GM12878 (cell line): Measurements from ENCODE around the gene PTPRN2. TPM values are rescaled to one million over a fixed set of nuclear protein-coding genes. Genes with fewer than 3 reads are reported as not detected.

ENCODE experiments used
- ATAC-seq: fragments of 200-7000 bp; cut with Tn5 transposase; 3 replicates; pipeline ENCODE4 v1.9.1; 2020; ENCODE audit warnings: mild to moderate bottlenecking, moderate library complexity
- BruUV-seq: library from RNA; stranded (reverse); fragments of 400-500 nt; replicated peaks from 2 replicates; lab custom pipeline; 2021; lab: Mats Ljungman, UMichigan
- CTCF ChIA-PET: fragments of 300-600 bp; sonication (Branson Sonifier 250); formaldehyde crosslinking; extraction: SDS; loops from one replicate; lab custom pipeline; 2021; ENCODE audit warnings: inconsistent platforms; lab: Yijun Ruan, JAX
- POLR2A ChIA-PET: fragments of 350-600 bp; formaldehyde crosslinking; extraction: SDS; loops from one replicate; lab custom pipeline; 2021; ENCODE audit warnings: inconsistent platforms; lab: Charles Lee
- RAD21 ChIA-PET: fragments of 300-600 bp; sonication (Branson Sonifier 250); formaldehyde crosslinking; loops from one replicate; lab custom pipeline; 2023; ENCODE audit warnings: antibody characterized with exemption; ENCODE audit not compliant: unreplicated experiment; lab: Charles Lee
- SMC1A ChIA-PET: fragments of 300-600 bp; sonication (Branson Sonifier 250); formaldehyde crosslinking; loops from one replicate; lab custom pipeline; 2023; ENCODE audit not compliant: unreplicated experiment, uncharacterized antibody; lab: Charles Lee
- DNase-seq: peaks from one replicate; pipeline ENCODE4 v3.0.0-alpha.2; 2011; ENCODE audit warnings: low read depth, low spot score
- FAIRE-seq: peaks from 3 replicates; lab custom pipeline; 2011; peaks lifted over from hg19 to GRCh38; lab: Jason Lieb, UNC
- H2AFZ ChIP-seq: 2 replicates; pipeline ENCODE4 v1.6.0; 2011; ENCODE audit warnings: low read depth, low read length, control low read depth; ENCODE audit not compliant: control insufficient read depth
- H3K27ac ChIP-seq: 2 replicates; pipeline ENCODE4 v1.5.1; 2011; ENCODE audit warnings: control low read depth; ENCODE audit not compliant: control insufficient read depth, insufficient read depth
- H3K27me3 ChIP-seq, 2 experiments: replicated peaks in 1 of 2; 2 replicates each; pipeline versions ENCODE4 v1.6.0 to v1.6.1; 2011; ENCODE audit warnings: low read length in 1 of 2; ENCODE audit not compliant: control insufficient read depth in 2 of 2, insufficient read depth in 2 of 2
- H3K36me3 ChIP-seq, 2 experiments: 2 replicates each; pipeline ENCODE4 v1.5.1; 2011; ENCODE audit warnings: low read length in 1 of 2; ENCODE audit not compliant: control insufficient read depth in 2 of 2, insufficient read depth in 2 of 2
- H3K4me1 ChIP-seq: 2 replicates; pipeline ENCODE4 v1.6.1; 2011; ENCODE audit warnings: mild to moderate bottlenecking, low read length, moderate library complexity, mixed read lengths; ENCODE audit not compliant: control insufficient read depth, insufficient read depth
- H3K4me2 ChIP-seq: 2 replicates; pipeline ENCODE4 v1.6.0; 2011; ENCODE audit warnings: control low read depth; ENCODE audit not compliant: control insufficient read depth, insufficient read depth
- H3K4me3 ChIP-seq: fragments of 200-600 bp; sonication (generic); 2 replicates; pipeline ENCODE4 v1.5.1; 2016
- H3K79me2 ChIP-seq: 2 replicates; pipeline ENCODE4 v1.6.0; 2011; ENCODE audit warnings: low read length; ENCODE audit not compliant: control insufficient read depth, insufficient read depth
- H3K9ac ChIP-seq: 2 replicates; pipeline ENCODE4 v1.8.0; 2011; ENCODE audit warnings: low read length, control low read depth, mixed read lengths; ENCODE audit not compliant: control insufficient read depth, insufficient read depth
- H3K9me3 ChIP-seq: replicated peaks from 3 replicates; pipeline ENCODE4 v1.5.1; 2011; ENCODE audit warnings: mild to moderate bottlenecking, low read length; ENCODE audit not compliant: control insufficient read depth, insufficient read depth
- H4K20me1 ChIP-seq: 2 replicates; pipeline ENCODE4 v1.6.0; 2011; ENCODE audit not compliant: control insufficient read depth, insufficient read depth
- ATF3 ChIP-seq: IDR thresholded peaks from 2 replicates; pipeline ENCODE4 v1.6.1; 2011; ENCODE audit warnings: low read depth, mild to moderate bottlenecking, low read length, moderate library complexity, borderline replicate concordance; ENCODE audit errors: extremely low read depth
- CHD2 ChIP-seq: IDR thresholded peaks from 2 replicates; pipeline ENCODE4 v1.6.1; 2011; ENCODE audit warnings: low read depth, low read length, improper control_type of control experiment, borderline replicate concordance
- DPF2 ChIP-seq: fragments of 450-650 bp; IDR thresholded peaks from 2 replicates; pipeline ENCODE4 v1.6.1; 2017; ENCODE audit warnings: mild to moderate bottlenecking
- EZH2 ChIP-seq: IDR thresholded peaks from 2 replicates; pipeline ENCODE4 v1.6.1; 2012; ENCODE audit warnings: low read depth, mild to moderate bottlenecking, control low read depth, inconsistent platforms, low read length, borderline replicate concordance; ENCODE audit not compliant: control insufficient read depth
- JUND ChIP-seq: IDR thresholded peaks from 2 replicates; pipeline ENCODE4 v1.6.1; 2012; ENCODE audit warnings: low read depth, mild to moderate bottlenecking, low read length, improper control_type of control experiment, moderate library complexity
- MEF2A ChIP-seq: IDR thresholded peaks from 2 replicates; pipeline ENCODE4 v1.6.1; 2011; ENCODE audit warnings: low read depth, mild to moderate bottlenecking, low read length, moderate library complexity; ENCODE audit not compliant: insufficient read depth
- NR2F1 ChIP-seq: fragments of 450-650 bp; conservative IDR thresholded peaks from 2 replicates; pipeline ENCODE4 v1.6.1; 2017; ENCODE audit warnings: mild to moderate bottlenecking
- RB1 ChIP-seq: fragments of 450-650 bp; formaldehyde crosslinking; IDR thresholded peaks from 2 replicates; pipeline ENCODE4 v1.6.1; 2017; ENCODE audit warnings: mild to moderate bottlenecking, borderline replicate concordance
- SKIL ChIP-seq: fragments of 450-650 bp; IDR thresholded peaks from 2 replicates; pipeline ENCODE4 v1.6.1; 2017; ENCODE audit warnings: mild to moderate bottlenecking, low read depth, inconsistent platforms; ENCODE audit not compliant: poor library complexity, severe bottlenecking
- SREBF2 ChIP-seq: IDR thresholded peaks from 2 replicates; pipeline ENCODE4 v1.6.1; 2012; ENCODE audit warnings: mild to moderate bottlenecking, low read length
- TARDBP ChIP-seq: IDR thresholded peaks from 2 replicates; pipeline ENCODE4 v1.6.1; 2016; ENCODE audit warnings: borderline replicate concordance
- ZNF217 ChIP-seq: fragments of 450-650 bp; IDR thresholded peaks from 2 replicates; pipeline ENCODE4 v1.6.1; 2017; ENCODE audit warnings: antibody characterized with exemption, mild to moderate bottlenecking
- WGBS: methylation state at CpG from one replicate; pipeline ENCODE4 v1.1.6; 2016; ENCODE audit warnings: low lambda C conversion rate; ENCODE audit not compliant: insufficient replicate concordance, insufficient coverage; ENCODE audit errors: missing lambda C conversion rate; 5-methylcytosine and 5-hydroxymethylcytosine counted together
- in situ Hi-C: fragments of 300-500 bp; cut with MboI; formaldehyde crosslinking; loops from 9 replicates; pipeline ENCODE4 v1.14.3; 2018; ENCODE audit warnings: mixed read lengths
- intact Hi-C: fragments of 100-400 bp; cut with micrococcal nuclease; formaldehyde crosslinking; loops from one replicate; pipeline ENCODE4 v1.14.2; 2022; ENCODE audit not compliant: unreplicated experiment
- polyA plus RNA-seq, 11 experiments: library from polyadenylated mRNA; depleted of rRNA in 4 of 11; unstranded in 6 of 11; stranded (reverse) in 5 of 11; fragments of >200 nt; fragmentation: Nextera tagmentation in 4 of 11; fragmentation: Illumina TruSeq in 1 of 11; extraction: Ambion mirVana in 4 of 11; extraction: Trizol in 1 of 11; gene quantifications; 1 replicate in 1 of 11; 2 replicates in 10 of 11; pipeline versions ENCODE4 v1.2.1 to v1.2.3, GENCODE V29; 2011 to 2016; ENCODE audit warnings: inconsistent platforms in 2 of 11, missing spikeins in 2 of 11, low read depth in 1 of 11
- total RNA-seq, 4 experiments: library from RNA; depleted of rRNA in 3 of 4; stranded (reverse); fragments of >200 nt in 3 of 4; fragmentation: Illumina TruSeq in 1 of 4; extraction: Trizol in 1 of 4; gene quantifications; 2 replicates each; pipeline versions ENCODE4 v1.2.1 to v1.2.3, GENCODE V29; 2013 to 2021

The PTPRN2 gene
- total and polyA plus RNA-seq, 10 of the 15 experiments (the other 5 are each of a cell fraction or from before 2014, with no cell fraction given): 5.4 TPM; not detected in 9

GRCh38 chr7:158393926-158394625 is 193.5 kb downstream of the PTPRN2 start:
- no peaks in the 10 kb centered on the region for H3K79me2 ChIP-seq
- in situ Hi-C loops: no loop called here
- no peaks in the 10 kb centered on the region; the same call in 2 of the 3 replicates for H3K9me3 ChIP-seq
- CTCF ChIA-PET: no interaction called here
- H3K27me3 ChIP-seq: no peaks in the 10 kb centered on the region
- H3K4me1 ChIP-seq: no peaks in the 10 kb centered on the region
- no peak overlapping the region for H3K4me2 ChIP-seq
- POLR2A ChIA-PET: no interaction called here
- no peak overlapping the region for H3K27ac ChIP-seq
- H3K4me3 ChIP-seq: no peak overlapping the region
- no peak for FAIRE-seq
- SMC1A ChIA-PET: no interaction called here
- RAD21 ChIA-PET: no interaction called here
- no peak overlapping the region for H3K9ac ChIP-seq
- no TSS peak for BruUV-seq
- no peaks in the 10 kb centered on the region for H4K20me1 ChIP-seq
- TF ChIP-seq EZH2 (no peak), ZNF217 (no peak), ATF3 (no peak), NR2F1 (no peak), SKIL (no peak), SREBF2 (no peak), JUND (no peak), RB1 (no peak), CHD2 (no peak), TARDBP (no peak), MEF2A (no peak), DPF2 (no peak)
- DNase-seq: no peak
- H2AFZ ChIP-seq: no peak overlapping the region
- ATAC-seq: no peak
- 50% methylated on average over 13 of the region's 16 CpGs for WGBS
- H3K36me3 ChIP-seq: no peaks in the 10 kb centered on the region
- intact Hi-C loops: no loop called here
